ENCODE results near the gene NUDT15.
"Not testable (repeated sequence)": the region's sequence is repeated elsewhere in the genome, so short reads cannot be mapped to it uniquely, and the experiment has no call there.

Gene NUDT15

GRCh38 chr13:48040049-48040448 is 2.5 kb downstream of the NUDT15 start:
- H3K27ac ChIP-seq, result no peak overlapping the region
- H3K4me3 ChIP-seq, result no peak overlapping the region

DNA sequence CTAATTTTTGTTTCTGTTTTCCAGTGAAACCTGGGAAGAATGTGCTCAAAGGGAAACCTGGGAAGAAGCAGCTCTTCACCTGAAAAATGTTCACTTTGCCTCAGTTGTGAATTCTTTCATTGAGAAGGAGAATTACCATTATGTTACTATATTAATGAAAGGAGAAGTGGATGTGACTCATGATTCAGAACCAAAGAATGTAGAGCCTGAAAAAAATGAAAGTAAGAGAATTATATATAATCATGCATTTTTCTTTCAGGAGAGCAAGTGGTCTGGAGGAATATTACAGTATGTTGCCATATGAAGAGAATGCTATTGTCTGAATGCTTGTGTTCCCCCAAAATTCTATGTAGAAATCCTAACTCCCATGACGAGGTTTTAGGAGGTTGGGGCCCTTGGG is 3.4 kb downstream of the NUDT15 start:
- H3K4me3 ChIP-seq, result no peak overlapping the region
- no peak overlapping the region for H3K27ac ChIP-seq

DNA sequence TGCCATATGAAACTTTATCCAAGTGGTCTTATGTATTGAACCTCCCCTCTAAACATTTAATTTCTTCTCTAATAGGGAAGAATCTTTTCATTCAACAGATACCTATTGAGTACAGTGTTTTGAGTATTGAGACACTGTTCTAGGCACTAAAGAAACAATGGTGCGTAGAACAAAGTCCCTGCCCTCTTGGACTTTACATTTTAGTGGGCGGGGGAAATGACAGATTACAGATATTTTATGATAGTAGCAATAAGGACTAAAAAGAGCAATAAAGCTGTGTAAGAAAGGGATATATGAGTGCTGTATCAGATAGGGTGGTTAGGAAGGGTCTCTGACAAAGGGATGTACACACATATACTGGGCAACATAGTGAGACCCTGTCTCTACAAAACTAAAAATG is 5.4 kb downstream of the NUDT15 start:
- peak overlapping the region in 2 of 21 experiments; percentile 2 to 11 for H3K27ac ChIP-seq
- no peak overlapping the region for H3K4me3 ChIP-seq

- Histone ChIP-seq H3K27ac (peak overlapping the region in 6 of 21 experiments; percentile 11 to 50 (median 41)), H3K4me3 (no peak overlapping the region)
Observed at GRCh38 chr13:48043789-48044503, 6.4 kb downstream of the NUDT15 start.

DNA sequence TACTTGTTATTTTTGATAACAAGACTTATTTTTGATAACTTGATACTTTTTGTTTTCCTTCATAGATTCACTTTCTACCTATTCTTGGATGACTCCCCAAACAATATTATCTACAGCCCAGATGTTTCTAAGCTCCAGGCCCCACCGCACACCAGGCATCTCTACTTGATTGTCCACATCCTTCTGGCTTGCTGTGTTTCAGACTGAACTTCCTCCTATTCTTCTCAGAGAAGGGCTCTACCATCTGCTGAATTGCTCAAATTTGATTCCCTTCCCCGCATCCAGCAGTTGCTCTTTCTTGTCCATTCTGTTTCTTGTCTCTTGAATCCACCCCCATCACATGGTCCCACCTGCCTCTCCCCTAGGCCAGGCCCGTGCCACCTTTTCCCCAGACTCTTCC is 13.0 kb downstream of the NUDT15 start:
- H3K4me3 ChIP-seq, result no peak overlapping the region
- no peak overlapping the region for H3K27ac ChIP-seq

DNA sequence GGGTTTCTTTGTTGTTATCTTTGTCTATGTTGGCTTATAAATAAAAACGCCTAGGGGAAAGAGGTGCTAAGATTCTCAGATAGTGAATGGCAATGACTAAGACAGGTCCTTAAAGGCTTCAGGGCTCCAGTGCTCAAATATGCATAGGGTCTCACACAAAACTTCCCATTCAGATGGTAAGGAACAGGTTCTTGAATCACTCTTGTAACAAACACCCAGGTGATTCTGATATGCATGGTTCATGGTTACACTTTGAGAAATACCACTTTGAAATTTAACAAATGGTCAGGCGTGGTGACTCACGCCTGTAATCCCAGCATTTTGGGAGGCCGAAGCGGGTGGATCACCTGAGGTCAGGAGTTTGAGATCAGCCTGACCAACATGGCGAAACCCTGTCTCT is 17.1 kb downstream of the NUDT15 start:
- H3K27ac ChIP-seq, result no peak overlapping the region
- no peak overlapping the region for H3K4me3 ChIP-seq

- no peak overlapping the region for H3K4me3 ChIP-seq
- no peak overlapping the region for H3K27ac ChIP-seq
Observed at GRCh38 chr13:48055712-48056111, 18.2 kb downstream of the NUDT15 start.

DNA sequence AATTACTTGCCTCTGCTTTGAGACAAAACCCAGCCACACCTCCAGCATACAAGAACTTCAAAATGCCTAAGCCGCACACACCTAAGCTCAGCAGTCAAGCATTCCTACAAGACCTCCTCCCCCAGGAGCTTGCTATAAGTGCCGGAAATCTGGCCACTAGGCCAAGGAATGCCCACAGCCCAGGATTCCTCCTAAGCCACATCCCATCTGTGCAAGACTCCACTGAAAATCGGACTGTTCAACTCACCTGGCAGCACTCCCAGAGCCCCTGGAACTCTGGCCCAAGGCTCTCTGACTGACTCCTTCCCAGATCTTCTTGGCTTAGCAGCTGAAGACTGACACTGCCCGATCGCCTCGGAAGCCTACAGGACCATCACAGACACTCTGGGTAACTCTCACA is 21.0 kb downstream of the NUDT15 start:
- H3K4me3 ChIP-seq, H3K27ac ChIP-seq: not testable (repeated sequence)

- not testable (repeated sequence) for H3K4me3 ChIP-seq, H3K27ac ChIP-seq
Observed at GRCh38 chr13:48059951-48060350, 22.4 kb downstream of the NUDT15 start.

DNA sequence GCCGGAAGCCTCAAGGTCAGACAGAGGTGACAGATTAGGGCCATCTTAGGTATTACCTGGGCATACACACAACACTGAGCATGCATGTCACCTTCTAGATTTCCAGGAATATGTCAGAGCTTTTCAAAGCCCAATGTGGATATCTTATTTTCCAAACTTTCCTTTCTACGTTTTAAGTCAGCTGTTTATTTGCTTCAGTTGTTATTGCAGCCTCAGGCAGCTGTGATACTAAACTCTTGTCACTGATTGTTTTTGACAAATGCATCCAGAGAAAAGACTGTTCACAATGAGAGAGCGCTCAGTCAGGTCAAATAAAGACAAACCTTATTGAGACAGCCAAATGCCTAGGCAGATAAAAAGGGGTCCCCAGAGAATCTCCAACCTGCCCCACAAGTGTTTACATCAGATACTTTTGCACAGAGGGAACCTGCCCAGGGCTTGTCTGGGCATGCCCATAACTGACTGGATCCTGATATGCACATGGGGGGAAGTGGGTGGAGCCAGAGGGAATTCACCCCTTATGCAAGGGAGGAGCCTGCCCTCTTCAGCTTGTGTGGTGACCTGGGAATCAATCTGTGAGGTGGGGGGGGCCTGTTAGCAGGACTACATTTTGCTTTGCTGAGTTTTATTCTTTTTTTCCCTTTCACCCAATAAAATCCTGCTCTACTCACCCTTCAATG is 28.9 kb downstream of the NUDT15 start:
- H3K4me3 ChIP-seq, result no peak overlapping the region
- H3K27ac ChIP-seq, result no peak overlapping the region

DNA sequence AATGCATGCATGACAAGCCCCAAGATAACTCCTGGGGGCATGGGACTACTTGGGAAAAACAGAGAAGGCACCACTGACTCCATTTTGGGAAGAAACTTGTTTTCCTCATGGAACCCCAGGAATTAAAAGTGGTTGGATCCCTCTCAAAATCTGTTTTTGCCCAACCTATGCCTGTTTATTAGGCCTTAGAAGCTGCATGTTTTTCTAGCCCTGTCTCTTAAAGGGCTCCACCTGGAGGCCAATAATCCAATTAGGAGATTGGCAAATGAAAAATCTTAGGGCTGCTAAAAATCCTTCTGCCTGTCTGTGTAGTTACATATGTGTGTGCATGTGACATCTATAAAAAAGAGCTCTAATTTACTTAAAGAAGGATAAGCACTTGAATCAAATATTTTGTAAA is 30.5 kb downstream of the NUDT15 start:
- Histone ChIP-seq H3K27ac (no peak overlapping the region), H3K4me3 (no peak overlapping the region)

GRCh38 chr13:48068952-48069351 is 31.4 kb downstream of the NUDT15 start:
- no peak overlapping the region for H3K4me3 ChIP-seq
- no peak overlapping the region for H3K27ac ChIP-seq

DNA sequence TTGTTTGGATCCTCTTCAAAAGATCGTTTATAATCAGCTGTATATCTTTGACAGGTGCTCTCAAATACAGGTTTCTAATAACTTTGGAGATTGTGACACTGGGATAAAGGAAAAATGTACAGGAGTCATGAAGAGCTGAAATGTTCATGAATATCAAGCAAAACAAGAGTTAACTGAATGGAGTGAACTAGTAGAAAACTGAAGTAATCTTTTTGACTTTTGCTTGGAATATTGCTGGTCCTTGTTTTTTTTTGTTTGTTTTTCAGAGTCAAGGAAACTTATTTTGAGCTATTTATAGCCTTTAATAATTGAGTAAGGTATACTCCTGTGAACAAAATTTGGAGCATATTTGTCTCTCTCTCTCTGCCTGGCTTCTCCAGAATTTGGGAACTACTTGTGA is 32.0 kb downstream of the NUDT15 start:
- Histone ChIP-seq H3K27ac (no peak overlapping the region), H3K4me3 (no peak overlapping the region)

DNA sequence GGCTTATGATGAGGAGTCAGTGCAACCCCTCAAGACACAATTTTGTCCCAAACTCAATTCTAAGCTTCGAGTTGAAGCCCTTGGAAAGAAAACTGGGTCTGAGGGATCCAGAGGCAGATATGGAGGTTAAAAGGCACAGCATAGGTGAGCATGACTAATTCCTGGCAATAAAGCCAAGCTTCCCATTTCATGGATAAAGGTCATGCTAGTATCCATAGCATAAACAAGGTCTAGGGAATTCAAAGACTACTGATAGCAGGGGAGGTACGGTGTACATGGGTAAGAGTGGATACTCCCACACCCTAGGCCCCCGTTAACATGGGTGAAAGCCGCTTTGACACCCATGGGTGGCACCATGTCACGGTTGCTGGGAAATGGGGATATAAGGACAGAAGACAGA is 33.4 kb downstream of the NUDT15 start:
- no peak overlapping the region for H3K27ac ChIP-seq
- H3K4me3 ChIP-seq, result no peak overlapping the region

- H3K27ac ChIP-seq, result peak overlapping the region in 1 of 21 experiments; percentile 13
- H3K4me3 ChIP-seq, result no peak overlapping the region
Observed at GRCh38 chr13:48072304-48072703, 34.8 kb downstream of the NUDT15 start.

GRCh38 chr13:48072787-48073186 is 35.3 kb downstream of the NUDT15 start:
- H3K4me3 ChIP-seq, result no peak overlapping the region
- H3K27ac ChIP-seq, result no peak overlapping the region

DNA sequence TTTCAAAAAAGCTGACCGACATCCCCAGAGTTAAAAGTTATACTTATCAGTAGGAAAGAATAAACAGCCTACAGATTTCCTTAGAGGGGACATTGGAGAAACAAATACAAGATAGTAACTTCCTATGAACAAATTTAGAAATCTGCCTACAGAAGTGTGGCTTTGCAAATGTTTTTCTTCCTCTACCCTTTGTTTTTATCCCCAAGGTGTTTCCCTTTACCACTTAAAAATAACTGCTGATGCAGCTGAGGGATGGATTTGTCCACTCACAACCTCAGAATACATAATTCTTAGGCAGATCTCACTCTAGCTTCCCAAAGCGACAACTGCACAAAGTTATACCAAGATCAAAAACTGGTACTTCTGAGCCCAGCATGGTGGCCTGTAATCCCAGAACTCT is 36.5 kb downstream of the NUDT15 start:
- Histone ChIP-seq H3K4me3 (no peak overlapping the region), H3K27ac (no peak overlapping the region)

- no peak overlapping the region for H3K27ac ChIP-seq
- no peak overlapping the region for H3K4me3 ChIP-seq
Observed at GRCh38 chr13:48078251-48078656, 40.7 kb downstream of the NUDT15 start.

GRCh38 chr13:48081739-48082138 is 44.2 kb downstream of the NUDT15 start:
- Histone ChIP-seq H3K4me3 (no peak overlapping the region), H3K27ac (no peak overlapping the region)

DNA sequence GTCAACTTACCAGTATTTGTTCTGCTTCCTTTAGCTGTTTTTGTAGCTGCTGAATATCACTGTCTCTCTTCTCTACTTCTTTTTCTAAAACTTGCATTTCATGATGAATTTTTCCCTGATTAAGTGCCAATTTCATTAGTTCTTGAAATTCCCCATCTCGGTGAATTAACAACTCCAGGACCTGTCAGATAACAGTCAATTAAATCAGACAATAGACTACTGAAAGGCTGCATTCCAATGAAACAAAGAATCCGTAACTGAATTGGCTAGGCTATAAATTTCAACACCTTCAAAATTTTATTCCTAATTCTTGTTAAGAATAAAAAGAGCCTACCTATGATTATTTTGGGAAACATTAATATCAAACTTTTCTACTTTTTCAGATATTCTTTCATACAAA is 48.7 kb downstream of the NUDT15 start:
- Histone ChIP-seq H3K27ac (no peak overlapping the region), H3K4me3 (no peak overlapping the region)

DNA sequence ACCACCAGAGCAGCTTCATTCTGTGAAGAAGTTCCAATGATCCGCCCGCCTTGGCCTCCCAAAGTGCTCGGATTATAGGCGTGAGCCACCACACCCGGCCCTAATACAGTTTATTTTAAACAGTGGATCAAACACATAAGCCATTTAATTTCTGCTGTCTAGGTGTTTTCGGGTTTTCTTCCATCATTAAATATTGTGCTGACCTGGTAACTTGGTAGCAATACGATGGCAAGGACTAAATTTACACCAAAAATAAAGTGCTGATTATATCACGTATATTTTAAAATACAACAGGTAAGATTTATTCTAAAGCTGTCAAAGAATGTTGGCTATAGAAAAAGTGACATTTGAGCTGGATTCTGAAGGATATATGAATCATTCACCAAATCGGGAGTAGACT is 56.1 kb downstream of the NUDT15 start:
- Histone ChIP-seq H3K4me3 (peak overlapping the region; percentile 80 to 100 (median 94)), H3K27ac (peak overlapping the region in 2 of 21 experiments; percentile 92 to 94)

- H3K4me3 ChIP-seq, result peak overlapping the region; percentile 80 to 100 (median 94)
- H3K27ac ChIP-seq, result peak overlapping the region; percentile 74 to 98 (median 93)
Observed at GRCh38 chr13:48094404-48094780, 56.9 kb downstream of the NUDT15 start.

All from skin epidermis (tissue), 12 donors.